ENCODE results near the gene ANKS1A. TPM values are rescaled to one million over a fixed set of nuclear protein-coding genes. Genes with fewer than 3 reads are reported as not detected.

The ANKS1A gene
- total and polyA plus RNA-seq, 2 of the 4 experiments (the other 2 are of a cell fraction), result 7.2 to 7.5 TPM

GRCh38 chr6:34891296-34891695 is 2.2 kb downstream of the ANKS1A start:
- Histone ChIP-seq H3K14ac (replicated peaks; ENCODE audit: low read depth, low read length) (no peak overlapping the region), H4K5ac (ENCODE audit: low read depth, low read length) (no peak overlapping the region), H3K79me1 (ENCODE audit: low read depth in 1 of 2, low read length in 2 of 2) (peaks cover 32 to 33% of the 10 kb centered on the region in 2 experiments), H4K91ac (ENCODE audit: insufficient read depth, low read depth, low read length) (no peak overlapping the region), H3K27ac (ENCODE audit: insufficient read depth, low read length) (no peak overlapping the region), H2AFZ (replicated peaks; ENCODE audit: low read length, poor library complexity) (no peak overlapping the region), H2BK120ac (ENCODE audit: low read depth, low read length) (no peak overlapping the region), H3K23ac (ENCODE audit: low read depth, low read length) (no peak overlapping the region), H2BK20ac (ENCODE audit: low read depth, low read length) (no peak overlapping the region), H3K27me3 (ENCODE audit: control insufficient read depth, insufficient read depth, low read length) (no peaks in the 10 kb centered on the region), H3K4ac (ENCODE audit: low read depth, low read length) (no peak overlapping the region), H3K9me3 (ENCODE audit: control insufficient read depth, insufficient read depth, low read length) (no peaks in the 10 kb centered on the region), H4K20me1 (ENCODE audit: insufficient read depth, low read length) (no peaks in the 10 kb centered on the region; the same call in 1 of the 2 replicates), H3K4me1 (ENCODE audit: control insufficient read depth, insufficient read depth, low read length) (no peaks in the 10 kb centered on the region), H4K8ac (ENCODE audit: low read depth in 2 of 2, low read length in 2 of 2) (no peak overlapping the region), H2AK5ac (ENCODE audit: low read depth, low read length) (no peak overlapping the region), H3K4me3 (ENCODE audit: insufficient read depth, low read depth, low read length) (no peak overlapping the region), H2BK5ac (ENCODE audit: low read depth, low read length, poor library complexity, severe bottlenecking) (no peak overlapping the region), H3K18ac (ENCODE audit: low read depth, low read length) (no peak overlapping the region), H3K56ac (ENCODE audit: extremely low read depth, insufficient read depth, low read length) (no peak overlapping the region), H3K9me1 (ENCODE audit: insufficient read depth, low read length) (no peaks in the 10 kb centered on the region), H3K4me2 (ENCODE audit: low read depth, low read length) (no peak overlapping the region), H2AK9ac (replicated peaks; ENCODE audit: low read depth, low read length, poor library complexity) (no peak overlapping the region), H3K36me3 (ENCODE audit: control insufficient read depth, insufficient read depth, low read length) (no peaks in the 10 kb centered on the region), H3K9ac (ENCODE audit: low read depth, low read length) (no peak overlapping the region), H2BK15ac (ENCODE audit: low read depth, low read length) (no peak overlapping the region)
- no CpG with 5 or more reads among the region's 2 CpGs for WGBS, 2 experiments (ENCODE audit: extremely low coverage in 2 of 2, insufficient read length in 1 of 2)
- in situ Hi-C loops (cut with MboI; ENCODE audit: low sequenced_read_pairs) (no loop called here), dilution Hi-C loops (cut with HindIII; ENCODE audit: low sequenced_read_pairs, unreplicated experiment) (no loop called here), intact Hi-C loops (cut with micrococcal nuclease) (no loop called here)
- ChIA-PET CTCF (no interaction called here), POLR2A (ENCODE audit: unreplicated experiment) (no interaction called here)
- ATAC-seq (ENCODE audit: low read depth) (no peak), DNase-seq (no peak)
- BruUV-seq (replicated peaks), result no TSS peak
- TF ChIP-seq, protein P1, sequence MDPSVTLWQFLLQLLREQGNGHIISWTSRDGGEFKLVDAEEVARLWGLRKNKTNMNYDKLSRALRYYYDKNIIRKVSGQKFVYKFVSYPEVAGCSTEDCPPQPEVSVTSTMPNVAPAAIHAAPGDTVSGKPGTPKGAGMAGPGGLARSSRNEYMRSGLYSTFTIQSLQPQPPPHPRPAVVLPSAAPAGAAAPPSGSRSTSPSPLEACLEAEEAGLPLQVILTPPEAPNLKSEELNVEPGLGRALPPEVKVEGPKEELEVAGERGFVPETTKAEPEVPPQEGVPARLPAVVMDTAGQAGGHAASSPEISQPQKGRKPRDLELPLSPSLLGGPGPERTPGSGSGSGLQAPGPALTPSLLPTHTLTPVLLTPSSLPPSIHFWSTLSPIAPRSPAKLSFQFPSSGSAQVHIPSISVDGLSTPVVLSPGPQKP (IDR thresholded peaks at IDR 0.05; ENCODE audit: borderline replicate concordance, low read depth, low read length), result no peak
- no peak for TF ChIP-seq RFX5 (IDR thresholded peaks at IDR 0.05; ENCODE audit: low read depth, low read length)
- TF ChIP-seq BHLHE40 (IDR thresholded peaks at IDR 0.05; ENCODE audit: low read depth, low read length), result no peak
- TF ChIP-seq FOS (IDR thresholded peaks at IDR 0.05; ENCODE audit: low read depth, low read length), result no peak
- TF ChIP-seq SMC3 (IDR thresholded peaks at IDR 0.05; ENCODE audit: low read depth, low read length), result no peak
- no peak for TF ChIP-seq NFE2L2 (IDR thresholded peaks at IDR 0.05; ENCODE audit: low read depth, low read length)
- no peak for TF ChIP-seq CHD1 (IDR thresholded peaks at IDR 0.05; ENCODE audit: low read depth, low read length)
- TF ChIP-seq CEBPB (IDR thresholded peaks at IDR 0.05; ENCODE audit: low read depth, low read length), result no peak
- no peak for TF ChIP-seq MAFK (IDR thresholded peaks at IDR 0.05; ENCODE audit: low read depth, low read length)
- TF ChIP-seq RCOR1 (IDR thresholded peaks at IDR 0.05; ENCODE audit: insufficient replicate concordance, low read length), result no peak
- TF ChIP-seq RAD21 (IDR thresholded peaks at IDR 0.05; ENCODE audit: low read length), result no peak
- TF ChIP-seq MAZ (IDR thresholded peaks at IDR 0.05; ENCODE audit: borderline replicate concordance, low read depth, low read length), result no peak
- no peak for TF ChIP-seq MXI1 (IDR thresholded peaks at IDR 0.05; ENCODE audit: borderline replicate concordance, low read depth, low read length)
- TF ChIP-seq, protein P2, sequence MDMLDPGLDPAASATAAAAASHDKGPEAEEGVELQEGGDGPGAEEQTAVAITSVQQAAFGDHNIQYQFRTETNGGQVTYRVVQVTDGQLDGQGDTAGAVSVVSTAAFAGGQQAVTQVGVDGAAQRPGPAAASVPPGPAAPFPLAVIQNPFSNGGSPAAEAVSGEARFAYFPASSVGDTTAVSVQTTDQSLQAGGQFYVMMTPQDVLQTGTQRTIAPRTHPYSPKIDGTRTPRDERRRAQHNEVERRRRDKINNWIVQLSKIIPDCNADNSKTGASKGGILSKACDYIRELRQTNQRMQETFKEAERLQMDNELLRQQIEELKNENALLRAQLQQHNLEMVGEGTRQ (IDR thresholded peaks at IDR 0.05; ENCODE audit: low read depth, low read length), result no peak
- no peak for TF ChIP-seq POLR2A (IDR thresholded peaks at IDR 0.05; ENCODE audit: low read depth, low read length)
- no peak for TF ChIP-seq CTCF (conservative IDR thresholded peaks at IDR 0.05; ENCODE audit: low read depth, low read length)

Measured in IMR-90 (cell line).